ENCODE results near the gene CMTM5.
"Not testable (repeated sequence)": the region's sequence is repeated elsewhere in the genome, so short reads cannot be mapped to it uniquely, and the experiment has no call there.

The CMTM5 gene

GRCh38 chr14:23415821-23416778 lies 39.3 kb downstream of the CMTM5 start:
- DNase-seq = no peak

- no peak for DNase-seq
Observed at GRCh38 chr14:23416801-23417200, 40.0 kb downstream of the CMTM5 start.

- DNase-seq = not testable (repeated sequence)
Observed at GRCh38 chr14:23417269-23417668, 40.4 kb downstream of the CMTM5 start.

GRCh38 chr14:23418021-23418420 lies 41.2 kb downstream of the CMTM5 start:
- no peak for DNase-seq

- DNase-seq = not testable (repeated sequence)
Observed at GRCh38 chr14:23419646-23420045, 42.8 kb downstream of the CMTM5 start.

GRCh38 chr14:23421594-23421993 lies 44.7 kb downstream of the CMTM5 start:
- no peak for DNase-seq

GRCh38 chr14:23423657-23424056 lies 46.8 kb downstream of the CMTM5 start:
- DNase-seq = no peak

- DNase-seq = no peak
Observed at GRCh38 chr14:23425169-23425568, 48.3 kb downstream of the CMTM5 start.

- not testable (repeated sequence) for DNase-seq
Observed at GRCh38 chr14:23425798-23426197, 49.0 kb downstream of the CMTM5 start.

- DNase-seq = no peak
Observed at GRCh38 chr14:23428686-23429495, 52.0 kb downstream of the CMTM5 start.

Data from stimulated activated naive CD4-positive, alpha-beta T cell treated with Interleukin-2 at 50 U/mL for 16 hours (primary cell).